Urinary bladder (tissue), 4 donors: Measurements from ENCODE around the gene TEDDM1. TPM values are rescaled to one million over a fixed set of nuclear protein-coding genes. Genes with fewer than 3 reads are reported as not detected.
"Not testable (repeated sequence)": the region's sequence is repeated elsewhere in the genome, so short reads cannot be mapped to it uniquely, and the experiment has no call there.

Experiments
- DNase-seq: peaks from one replicate; pipeline ENCODE4 v3.0.0-alpha.2; 2015; ENCODE audit errors: extremely low spot score
- H3K27ac ChIP-seq: one replicate; pipeline ENCODE4 v1.5.1; 2013; ENCODE audit warnings: low read depth, mild to moderate bottlenecking, moderate library complexity
- H3K36me3 ChIP-seq: one replicate; pipeline ENCODE4 v1.6.1; 2013; ENCODE audit warnings: mild to moderate bottlenecking, moderate library complexity; ENCODE audit not compliant: insufficient read depth
- H3K4me1 ChIP-seq: one replicate; pipeline ENCODE4 v1.6.1; 2013; ENCODE audit warnings: mild to moderate bottlenecking, moderate library complexity; ENCODE audit not compliant: insufficient read depth
- H3K4me3 ChIP-seq: one replicate; pipeline ENCODE4 v1.5.1; 2013; ENCODE audit warnings: low read depth, low read length
- WGBS: extraction: QIAGEN DNeasy Blood & Tissue Kit; methylation state at CpG from one replicate; pipeline ENCODE4 v1.1.7; 2013; 5-methylcytosine and 5-hydroxymethylcytosine counted together
- polyA plus RNA-seq: library from polyadenylated mRNA; stranded (reverse); fragments of 200-250 nt; gene quantifications from one replicate; pipeline ENCODE4 v1.2.3, GENCODE V29; 2013
- total RNA-seq: library from RNA; depleted of rRNA; stranded (reverse); fragments of >200 nt; gene quantifications from one replicate; pipeline ENCODE4 v1.2.3, GENCODE V29; 2014
- donor health status: healthy with polysubstance abuse.
- donor health status: healthy.

The TEDDM1 gene
- total RNA-seq (not detected), polyA plus RNA-seq (not detected)

DNA sequence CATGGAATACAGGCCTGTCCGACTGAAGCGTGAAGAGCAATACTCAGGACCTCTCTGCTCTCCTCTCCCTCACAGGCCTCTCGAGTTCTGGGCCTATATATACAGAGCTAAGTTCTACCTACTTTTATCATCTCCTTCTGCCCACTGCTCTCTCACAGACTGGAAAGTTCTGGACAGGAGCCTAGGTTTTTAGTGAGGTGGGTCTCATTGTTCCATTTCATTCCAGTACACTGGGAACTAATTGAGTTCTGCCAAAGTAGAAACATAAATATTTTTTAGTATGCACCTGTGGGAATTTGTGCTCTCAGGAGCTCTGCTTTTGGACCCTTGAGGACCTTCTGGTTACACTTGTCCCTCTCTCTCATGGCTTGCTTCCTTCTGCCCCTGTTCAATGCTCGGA, at the start of gene TEDDM1:
Gene TEDDM1 (minus strand): TSS at position 101 of the 400 bp plus-strand sequence. CDS start 182 bp downstream, outside the sequence.
- 94% methylated on average over 4 of the region's 4 CpGs for WGBS
- H3K4me3 ChIP-seq: no peak within 1 kb of the TSS
- no peaks in the 10 kb centered on the region for H3K36me3 ChIP-seq
- no peak within 1 kb of the TSS for H3K27ac ChIP-seq
- DNase-seq: no peak
- H3K4me1 ChIP-seq: no peaks in the 10 kb centered on the region

DNA sequence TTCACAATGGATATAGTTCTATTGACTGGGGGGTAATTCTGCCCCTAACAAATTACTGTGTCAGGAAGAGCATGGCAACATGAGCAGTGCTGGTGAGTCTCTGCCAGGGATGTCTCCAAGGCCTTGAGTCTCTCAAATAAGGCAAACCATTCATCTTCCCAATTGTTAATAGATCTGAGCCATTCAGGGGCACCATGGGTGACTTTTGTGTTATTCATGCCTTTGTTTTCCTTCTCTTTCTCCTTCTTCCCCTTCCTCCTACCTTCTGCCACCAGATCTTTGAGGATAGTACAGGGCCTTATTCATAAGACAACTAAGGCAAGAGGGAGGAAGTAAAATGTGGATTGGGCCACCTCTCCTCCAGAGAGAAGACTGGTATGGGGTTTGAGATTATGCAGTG, 49.6 kb upstream of the TEDDM1 start, which contains the start of gene RGSL1:
Gene RGSL1 (plus strand): TSS at position 60 of the 400 bp plus-strand sequence. CDS start 20 bp downstream, at position 80.
- no peak for DNase-seq
- H3K27ac ChIP-seq: no peak within 1 kb of the TSS
- no peaks in the 10 kb centered on the region for H3K36me3 ChIP-seq
- no peaks in the 10 kb centered on the region for H3K4me1 ChIP-seq
- no peak within 1 kb of the TSS for H3K4me3 ChIP-seq

GRCh38 chr1:182447660-182448059, 47.2 kb upstream of the TEDDM1 start:
- H3K4me3 ChIP-seq: no peak overlapping the region
- no peaks in the 10 kb centered on the region for H3K4me1 ChIP-seq
- H3K36me3 ChIP-seq: no peaks in the 10 kb centered on the region
- 95% methylated on average over 1 of the region's 1 CpG for WGBS
- H3K27ac ChIP-seq: no peak overlapping the region
- no peak for DNase-seq

GRCh38 chr1:182447124-182447523, 46.7 kb upstream of the TEDDM1 start:
- not testable (repeated sequence) for DNase-seq, H3K27ac ChIP-seq, H3K4me3 ChIP-seq, H3K4me1 ChIP-seq, H3K36me3 ChIP-seq
- WGBS: 97% methylated on average over 2 of the region's 2 CpGs

- Histone ChIP-seq H3K27ac (no peak overlapping the region), H3K4me1 (no peaks in the 10 kb centered on the region), H3K36me3 (no peaks in the 10 kb centered on the region), H3K4me3 (no peak overlapping the region)
- WGBS: 5% methylated on average over 3 of the region's 3 CpGs
- no peak for DNase-seq
Observed at GRCh38 chr1:182446033-182446669, 45.7 kb upstream of the TEDDM1 start.

- no peak overlapping the region for H3K27ac ChIP-seq
- no peaks in the 10 kb centered on the region for H3K4me1 ChIP-seq
- no peaks in the 10 kb centered on the region for H3K36me3 ChIP-seq
- WGBS: 60% methylated on average over 4 of the region's 4 CpGs
- no peak overlapping the region for H3K4me3 ChIP-seq
- DNase-seq: no peak
Observed at GRCh38 chr1:182444497-182444896, 44.0 kb upstream of the TEDDM1 start.

- no peaks in the 10 kb centered on the region for H3K4me1 ChIP-seq
- no peak overlapping the region for H3K4me3 ChIP-seq
- WGBS: 79% methylated on average over 1 of the region's 1 CpG
- no peak overlapping the region for H3K27ac ChIP-seq
- no peak for DNase-seq
- no peaks in the 10 kb centered on the region for H3K36me3 ChIP-seq
Observed at GRCh38 chr1:182442333-182442732, 41.9 kb upstream of the TEDDM1 start.

- 90% methylated on average over 3 of the region's 3 CpGs for WGBS
- no peak for DNase-seq
- Histone ChIP-seq H3K4me3 (no peak overlapping the region), H3K36me3 (no peaks in the 10 kb centered on the region), H3K4me1 (no peaks in the 10 kb centered on the region), H3K27ac (no peak overlapping the region)
Observed at GRCh38 chr1:182441719-182442118, 41.3 kb upstream of the TEDDM1 start.

DNA sequence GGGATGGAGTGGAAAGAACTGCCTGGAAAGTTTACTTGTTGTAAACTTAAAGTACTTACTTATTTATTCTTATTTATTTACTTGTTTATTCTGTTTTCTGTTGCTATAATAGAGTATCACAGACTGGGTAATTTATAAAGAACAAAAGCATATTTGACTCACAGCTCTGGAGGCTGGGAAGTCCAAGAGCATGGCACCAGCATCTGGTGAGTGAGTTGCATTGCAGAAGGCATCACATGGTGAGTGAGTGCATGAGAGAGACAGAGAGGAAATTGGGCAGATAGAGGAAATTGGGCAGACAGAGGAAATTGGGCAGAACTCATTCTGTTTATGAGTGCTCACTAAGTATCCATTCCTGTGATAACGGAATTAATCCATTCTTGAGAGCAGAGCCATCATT, 37.9 kb upstream of the TEDDM1 start:
- DNase-seq: no peak
- Histone ChIP-seq H3K4me1 (no peaks in the 10 kb centered on the region), H3K36me3 (no peaks in the 10 kb centered on the region), H3K4me3 (no peak overlapping the region), H3K27ac (no peak overlapping the region)
- 78% methylated on average over 1 of the region's 1 CpG for WGBS

GRCh38 chr1:182433580-182433979, 33.1 kb upstream of the TEDDM1 start:
- WGBS: 100% methylated on average over 1 of the region's 1 CpG

GRCh38 chr1:182431278-182431677, 30.8 kb upstream of the TEDDM1 start:
- DNase-seq: no peak
- H3K27ac ChIP-seq: no peak overlapping the region
- H3K4me1 ChIP-seq: no peaks in the 10 kb centered on the region
- H3K4me3 ChIP-seq: no peak overlapping the region
- WGBS: 88% methylated on average over 7 of the region's 7 CpGs
- no peaks in the 10 kb centered on the region for H3K36me3 ChIP-seq

More at GRCh38 chr1:182433580-182433979, 33.1 kb upstream of the TEDDM1 start:
- Histone ChIP-seq H3K4me1 (no peaks in the 10 kb centered on the region), H3K36me3 (no peaks in the 10 kb centered on the region), H3K4me3 (no peak overlapping the region), H3K27ac (no peak overlapping the region)
- no peak for DNase-seq

DNA sequence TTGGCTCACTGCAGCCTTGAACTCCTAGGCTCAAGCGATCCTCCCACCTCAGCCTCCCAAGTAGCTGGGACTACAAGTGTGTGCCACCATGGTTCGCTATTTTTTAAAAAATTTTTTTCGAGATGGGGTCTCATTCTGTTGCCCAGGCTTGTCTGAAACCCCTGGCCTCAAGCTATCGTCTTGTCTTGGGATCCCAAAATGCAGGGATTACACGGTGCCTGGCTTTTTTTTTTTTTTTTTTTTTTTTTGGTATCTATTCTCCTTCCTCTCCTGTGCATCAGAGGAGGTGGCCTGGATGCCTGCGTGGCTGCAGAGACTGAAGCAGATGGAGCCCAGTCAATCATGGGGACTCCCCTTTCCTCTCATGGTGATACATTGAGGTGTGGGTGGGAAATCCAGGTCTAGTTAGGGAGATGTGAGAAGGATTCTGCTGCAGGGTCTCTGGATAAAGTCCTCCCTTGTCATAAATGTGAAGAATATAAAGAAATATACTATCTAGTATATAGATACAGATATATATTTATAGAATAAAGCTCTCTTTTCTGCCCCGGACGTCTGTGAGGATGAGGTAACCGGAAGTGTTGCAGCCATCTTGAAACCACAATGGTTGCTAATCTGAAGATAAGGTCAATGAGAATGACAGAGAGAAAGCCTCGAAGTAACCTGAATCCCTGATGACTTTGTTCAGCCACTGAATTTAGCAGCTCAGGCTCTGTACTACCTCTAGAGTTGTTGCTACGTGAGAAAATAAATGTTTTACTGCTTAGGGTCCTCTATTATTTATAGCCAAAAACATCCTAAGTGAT, 30.0 kb upstream of the TEDDM1 start:
- Histone ChIP-seq H3K36me3 (no peaks in the 10 kb centered on the region), H3K4me1 (no peaks in the 10 kb centered on the region), H3K27ac (no peak overlapping the region), H3K4me3 (no peak overlapping the region)
- no peak for DNase-seq
- 74% methylated on average over 11 of the region's 11 CpGs for WGBS

DNA sequence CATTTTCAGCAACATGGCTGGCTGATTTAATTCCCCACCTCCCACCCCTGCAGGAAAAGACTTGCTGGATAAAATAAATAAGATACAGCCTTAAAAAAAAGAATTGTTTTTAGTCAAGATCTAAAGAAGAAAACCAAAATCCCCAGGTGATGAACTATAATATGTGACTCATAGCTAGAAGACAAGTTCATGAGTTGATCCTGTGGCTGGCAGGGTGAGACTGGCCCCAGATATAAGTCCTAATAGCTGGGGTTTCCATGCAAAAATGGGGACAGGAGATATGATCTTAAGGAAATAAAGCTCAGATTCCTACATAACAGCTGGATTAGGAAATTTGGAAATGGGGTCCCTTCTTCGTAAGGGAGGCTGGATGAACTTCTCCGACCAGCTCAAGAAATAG, 27.6 kb upstream of the TEDDM1 start:
- no peak for DNase-seq
- no peak overlapping the region for H3K27ac ChIP-seq
- no peak overlapping the region for H3K4me3 ChIP-seq
- WGBS: 85% methylated on average over 2 of the region's 2 CpGs
- H3K36me3 ChIP-seq: no peaks in the 10 kb centered on the region
- no peaks in the 10 kb centered on the region for H3K4me1 ChIP-seq
